H1 (cell line): ENCODE measurements around the gene ENAH. TPM values are rescaled to one million over a fixed set of nuclear protein-coding genes. Genes with fewer than 3 reads are reported as not detected.
A peak's percentile ranks its signal among the peaks of the same experiment; 100 is the strongest.

Source experiments
- CTCF ChIA-PET: fragments of 300-600 bp; sonication (Branson Sonifier 250); formaldehyde crosslinking; loops from one replicate; lab custom pipeline; 2021; ENCODE audit not compliant: partially characterized antibody; lab: Charles Lee
- POLR2A ChIA-PET: fragments of 300-600 bp; sonication (Branson Sonifier 250); formaldehyde crosslinking; loops from one replicate; lab custom pipeline; 2021; ENCODE audit warnings: inconsistent platforms; ENCODE audit not compliant: partially characterized antibody; lab: Charles Lee
- DNase-seq, 2 experiments: peaks; one replicate each; pipeline versions ENCODE4 v3.0.0 to v3.0.0-alpha.2; 2010 to 2022; ENCODE audit warnings: low spot score in 2 of 2, low read depth in 1 of 2, mixed read lengths in 1 of 2
- FAIRE-seq: peaks from 2 replicates; lab custom pipeline; 2011; peaks lifted over from hg19 to GRCh38; lab: Jason Lieb, UNC
- H2AFZ ChIP-seq: 2 replicates; pipeline ENCODE4 v1.8.1; 2012; ENCODE audit warnings: low read length, inconsistent platforms
- H2AK5ac ChIP-seq: 2 replicates; pipeline ENCODE4 v1.6.1; 2013; ENCODE audit warnings: low read depth, low read length
- H2BK120ac ChIP-seq: replicated peaks from 2 replicates; pipeline ENCODE3; 2013; ENCODE audit warnings: low read depth, low read length, inconsistent platforms
- H2BK12ac ChIP-seq: 2 replicates; pipeline ENCODE4 v1.6.1; 2013; ENCODE audit warnings: low read depth, low read length
- H2BK15ac ChIP-seq: 2 replicates; pipeline ENCODE4 v1.6.1; 2013; ENCODE audit warnings: low read length
- H2BK20ac ChIP-seq: 2 replicates; pipeline ENCODE4 v1.6.1; 2013; ENCODE audit warnings: low read length
- H2BK5ac ChIP-seq: 2 replicates; pipeline ENCODE4 v1.6.1; 2013; ENCODE audit warnings: low read depth, low read length
- H3K14ac ChIP-seq: 2 replicates; pipeline ENCODE4 v1.6.1; 2013; ENCODE audit warnings: inconsistent platforms; ENCODE audit not compliant: insufficient read length
- H3K18ac ChIP-seq: 2 replicates; pipeline ENCODE4 v1.6.1; 2013; ENCODE audit warnings: low read length; ENCODE audit errors: extremely low read depth
- H3K23ac ChIP-seq: 2 replicates; pipeline ENCODE4 v1.6.1; 2013; ENCODE audit warnings: inconsistent platforms; ENCODE audit not compliant: insufficient read length
- H3K23me2 ChIP-seq: 2 replicates; pipeline ENCODE4 v1.6.1; 2013; ENCODE audit warnings: low read depth, low read length
- H3K27ac ChIP-seq: 2 replicates; pipeline ENCODE4 v1.6.1; 2011; ENCODE audit warnings: low read depth, low read length, inconsistent platforms
- H3K27me3 ChIP-seq, 4 experiments: replicated peaks in 1 of 4; 1 replicate in 1 of 4; 2 replicates in 3 of 4; pipeline versions ENCODE4 v1.6.1 to v1.8.1; 2011 to 2013; ENCODE audit warnings: low read length in 3 of 4, mild to moderate bottlenecking in 3 of 4, inconsistent platforms in 2 of 4, mixed read lengths in 2 of 4, moderate library complexity in 1 of 4; ENCODE audit not compliant: control insufficient read depth in 3 of 4, insufficient read depth in 3 of 4; ENCODE audit errors: extremely low read depth in 1 of 4
- H3K36me3 ChIP-seq, 4 experiments: 2 replicates each; pipeline versions ENCODE4 v1.6.1 to v1.8.1; 2011 to 2013; ENCODE audit warnings: mild to moderate bottlenecking in 4 of 4, low read length in 3 of 4, moderate library complexity in 2 of 4, control low read depth in 1 of 4, inconsistent platforms in 1 of 4; ENCODE audit not compliant: insufficient read depth in 4 of 4, control insufficient read depth in 2 of 4
- H3K4ac ChIP-seq: replicated peaks from 2 replicates; pipeline ENCODE3; 2013; ENCODE audit warnings: low read length, low read depth, mixed read lengths, inconsistent platforms; ENCODE audit not compliant: insufficient read length
- H3K4me1 ChIP-seq, 4 experiments: replicated peaks in 1 of 4; 1 replicate in 1 of 4; 2 replicates in 3 of 4; pipeline versions ENCODE4 v1.6.1 to v1.8.1; 2011 to 2013; ENCODE audit warnings: low read length in 3 of 4, inconsistent platforms in 2 of 4, mixed read lengths in 1 of 4; ENCODE audit not compliant: insufficient read depth in 4 of 4, control insufficient read depth in 3 of 4
- H3K4me2 ChIP-seq, 2 experiments: 2 replicates each; pipeline versions ENCODE4 v1.6.1 to v1.8.1; 2011 to 2013; ENCODE audit warnings: low read depth in 2 of 2, low read length in 2 of 2, control low read depth in 1 of 2, inconsistent platforms in 1 of 2, mild to moderate bottlenecking in 1 of 2; ENCODE audit not compliant: insufficient read depth in 1 of 2
- H3K4me3 ChIP-seq, 4 experiments: fragments of 200-600, 300-600 bp in 1 of 4; sonication (generic), shearing (Covaris generic), sonication (Bioruptor Twin) in 1 of 4; 2 replicates each; pipeline versions ENCODE4 v1.5.1 to v1.8.1; 2011 to 2016; ENCODE audit warnings: low read length in 4 of 4, low read depth in 3 of 4, control low read depth in 2 of 4, inconsistent platforms in 2 of 4, mild to moderate bottlenecking in 2 of 4, mixed read lengths in 1 of 4, moderate library complexity in 1 of 4; ENCODE audit not compliant: insufficient read depth in 2 of 4; ENCODE audit errors: extremely low read depth in 1 of 4
- H3K56ac ChIP-seq: replicated peaks from 2 replicates; pipeline ENCODE3; 2013; ENCODE audit warnings: low read depth, mild to moderate bottlenecking, mixed read lengths, low read length, inconsistent platforms; ENCODE audit not compliant: insufficient read length
- H3K79me1 ChIP-seq: 2 replicates; pipeline ENCODE4 v1.6.1; 2013; ENCODE audit warnings: low read depth, low read length, control low read depth
- H3K79me2 ChIP-seq, 2 experiments: 2 replicates each; pipeline versions ENCODE4 v1.6.1 to v1.8.1; 2012 to 2013; ENCODE audit warnings: low read length in 2 of 2, mild to moderate bottlenecking in 2 of 2, inconsistent platforms in 1 of 2; ENCODE audit not compliant: insufficient read depth in 2 of 2, control insufficient read depth in 1 of 2
- H3K9ac ChIP-seq, 4 experiments: replicated peaks in 1 of 4; 1 replicate in 1 of 4; 2 replicates in 3 of 4; pipeline versions ENCODE4 v1.6.1 to v1.8.1; 2011 to 2013; ENCODE audit warnings: low read depth in 3 of 4, low read length in 3 of 4, control low read depth in 2 of 4, mild to moderate bottlenecking in 2 of 4, moderate library complexity in 2 of 4, inconsistent platforms in 1 of 4; ENCODE audit errors: extremely low read depth in 1 of 4
- H3K9me3 ChIP-seq, 2 experiments: 2 replicates each; pipeline versions ENCODE4 v1.6.1 to v1.8.1; 2012 to 2013; ENCODE audit warnings: mild to moderate bottlenecking in 2 of 2, moderate library complexity in 2 of 2, control low read depth in 1 of 2, inconsistent platforms in 1 of 2, low read depth in 1 of 2, low read length in 1 of 2, mixed read lengths in 1 of 2; ENCODE audit not compliant: insufficient read depth in 2 of 2
- H4K20me1 ChIP-seq, 2 experiments: replicated peaks in 1 of 2; 2 replicates each; pipeline versions ENCODE3 to v1.8.1; 2011 to 2013; ENCODE audit warnings: inconsistent platforms in 2 of 2, low read length in 2 of 2, mild to moderate bottlenecking in 1 of 2; ENCODE audit not compliant: insufficient read depth in 2 of 2, control insufficient read depth in 1 of 2
- H4K5ac ChIP-seq: 2 replicates; pipeline ENCODE4 v1.6.1; 2013; ENCODE audit warnings: low read length, low read depth, mixed read lengths, inconsistent platforms; ENCODE audit not compliant: insufficient read length
- H4K8ac ChIP-seq: 2 replicates; pipeline ENCODE4 v1.8.0; 2013; ENCODE audit warnings: mild to moderate bottlenecking, moderate library complexity, low read length, inconsistent platforms; ENCODE audit not compliant: insufficient read depth; ENCODE audit errors: extremely low read depth
- H4K91ac ChIP-seq: replicated peaks from 2 replicates; pipeline ENCODE3; 2013; ENCODE audit warnings: low read length, mixed read lengths, inconsistent platforms; ENCODE audit not compliant: insufficient read length
- CBX8 ChIP-seq: fragments of 300-800, 300-1000 bp; sonication (generic); IDR thresholded peaks from 2 replicates; pipeline ENCODE4 v1.7.1; 2016; ENCODE audit warnings: low read depth, low read length, borderline replicate concordance
- HDAC2 ChIP-seq, 2 experiments: fragments of 300-600 bp in 1 of 2; sonication (generic) in 1 of 2; IDR thresholded peaks; 2 replicates each; pipeline ENCODE4 v1.6.1; 2011 to 2012; ENCODE audit warnings: low read depth in 2 of 2, low read length in 2 of 2, mild to moderate bottlenecking in 2 of 2, moderate library complexity in 2 of 2, borderline replicate concordance in 1 of 2, inconsistent platforms in 1 of 2
- SIN3A ChIP-seq, 2 experiments: IDR thresholded peaks in 1 of 2; conservative IDR thresholded peaks in 1 of 2; 2 replicates each; pipeline ENCODE4 v1.6.1; 2011 to 2012; ENCODE audit warnings: low read length in 2 of 2, improper control_type of control experiment in 1 of 2, low read depth in 1 of 2, mild to moderate bottlenecking in 1 of 2
- SP4 ChIP-seq: IDR thresholded peaks from 2 replicates; pipeline ENCODE4 v1.6.1; 2012; ENCODE audit warnings: low read length, inconsistent platforms
- SUZ12 ChIP-seq: fragments of 200-600 bp; sonication (generic); IDR thresholded peaks from 2 replicates; pipeline ENCODE4 v1.6.1; 2012; ENCODE audit warnings: mild to moderate bottlenecking, inconsistent platforms, low read length, moderate library complexity, mixed read lengths
- TAF7 ChIP-seq: optimal IDR thresholded peaks from 2 replicates; pipeline ENCODE3; 2011; ENCODE audit warnings: low read depth, mild to moderate bottlenecking, inconsistent platforms, low read length, moderate library complexity, borderline replicate concordance
- ZNF274 ChIP-seq: IDR thresholded peaks from 2 replicates; pipeline ENCODE4 v1.7.0; 2012; ENCODE audit warnings: low read length, borderline replicate concordance; ENCODE audit errors: extremely low read depth
- WGBS, 2 experiments: shearing (Covaris generic) in 1 of 2; methylation state at CpG; one replicate each; pipeline versions ENCODE4 v1.1.6 to v1.1.7; 2013 to 2015; ENCODE audit warnings: low lambda C conversion rate in 2 of 2, mixed read lengths in 2 of 2, inconsistent platforms in 1 of 2, low coverage in 1 of 2, missing lambda C conversion rate in 1 of 2; ENCODE audit not compliant: insufficient replicate concordance in 2 of 2, insufficient coverage in 1 of 2, insufficient read length in 1 of 2; ENCODE audit errors: extremely low coverage in 1 of 2, missing lambda C conversion rate in 1 of 2; 5-methylcytosine and 5-hydroxymethylcytosine counted together
- polyA plus RNA-seq, 7 experiments: library from polyadenylated mRNA; depleted of rRNA in 3 of 7; stranded (reverse) in 5 of 7; unstranded in 2 of 7; fragments of >200 nt in 5 of 7; fragments of 200-250 nt in 2 of 7; gene quantifications; 1 replicate in 5 of 7; 2 replicates in 1 of 7; 4 replicates in 1 of 7; pipeline versions ENCODE4 v1.2.1 to v1.2.3, GENCODE V29; 2011 to 2013; ENCODE audit warnings: missing spikeins in 2 of 7, mixed read lengths in 2 of 7
- total RNA-seq: library from RNA; stranded (reverse); fragmentation: NEBNext Ultra II Directional; extraction: Animal tissue kit (Norgen Biotek cat#: 25700); gene quantifications from 2 replicates; pipeline ENCODE4 v1.2.1, GENCODE V29; 2021
- TF ChIP-seq, protein P1 (sequence below): IDR thresholded peaks from 2 replicates; pipeline ENCODE4 v1.6.1; 2012; ENCODE audit warnings: low read length, inconsistent platforms

The ENAH gene
- total and polyA plus RNA-seq, 2 of the 8 experiments (the other 6 are each of a cell fraction or from before 2014, with no cell fraction given) = 39.1 to 335 TPM

DNA sequence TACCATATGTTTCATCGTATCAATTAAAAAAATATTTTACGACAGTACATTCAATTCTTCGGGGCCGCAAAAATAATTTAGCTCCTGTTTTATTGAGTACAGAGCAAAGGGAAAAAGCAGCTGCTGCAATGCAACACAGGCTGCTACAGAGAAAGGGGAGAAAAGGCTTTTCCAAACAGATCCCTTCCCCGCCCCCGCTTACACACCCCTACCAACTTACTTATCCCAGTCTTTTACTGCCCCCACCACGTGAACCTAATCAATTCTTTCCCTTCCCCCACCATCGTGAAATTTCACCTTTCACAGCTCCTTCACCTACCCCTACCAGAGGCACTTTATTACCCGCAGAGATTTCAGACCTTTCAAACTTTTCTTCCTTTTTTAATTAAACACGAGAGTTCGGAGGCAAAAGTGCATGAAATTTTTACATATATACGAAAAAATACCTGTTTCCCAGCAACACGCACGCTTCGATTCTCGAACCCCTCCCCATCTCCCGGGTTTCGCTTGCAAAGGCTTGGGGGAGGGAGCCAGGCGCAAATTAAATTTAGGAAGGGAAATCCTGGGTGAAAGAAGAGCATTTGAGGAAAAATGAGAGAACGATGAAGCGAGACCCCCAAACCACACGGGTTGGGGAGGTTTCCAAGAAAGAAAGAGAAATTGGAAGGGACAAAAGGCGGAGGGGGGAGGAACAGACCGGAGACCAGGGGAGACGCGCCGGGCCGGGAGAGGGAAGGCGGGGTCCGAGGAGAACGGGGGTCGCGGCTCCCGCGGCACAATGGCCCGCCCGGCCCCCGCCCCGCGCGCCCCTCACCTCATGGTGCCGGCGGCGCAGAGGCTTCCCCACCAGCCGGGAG, 823 bp downstream of the ENAH start:
- Histone ChIP-seq H4K5ac (peak overlapping the region; percentile 88), H3K18ac (peak overlapping the region; percentile 91), H3K4me2 (peak overlapping the region; percentile 56 to 65), H3K56ac (peak overlapping the region; percentile 93), H4K20me1 (peaks cover 3 to 12% of the 10 kb centered on the region in 2 experiments), H2BK120ac (peak overlapping the region; percentile 86), H3K27ac (peak overlapping the region; percentile 83), H3K27me3 (no peaks in the 10 kb centered on the region), H3K4me1 (peaks cover 0 to 3% (median 0%) of the 10 kb centered on the region in 4 experiments; a peak in 2 of 7 replicates), H2BK20ac (no peak overlapping the region), H4K91ac (peak overlapping the region; percentile 76), H3K14ac (peak overlapping the region; percentile 82), H4K8ac (peak overlapping the region; percentile 90), H3K4ac (peak overlapping the region; percentile 79), H2AK5ac (no peak overlapping the region), H2AFZ (no peak overlapping the region), H3K4me3 (peak overlapping the region; percentile 94 to 100 (median 96)), H3K23ac (no peak overlapping the region), H3K23me2 (no peaks in the 10 kb centered on the region; the same call in 1 of the 2 replicates), H2BK12ac (no peak overlapping the region), H3K36me3 (no peaks in the 10 kb centered on the region; a peak in 1 of 8 replicates), H3K79me2 (peaks cover 43 to 53% of the 10 kb centered on the region in 2 experiments), H2BK5ac (peak overlapping the region; percentile 89), H2BK15ac (no peak overlapping the region), H3K9me3 (no peaks in the 10 kb centered on the region), H3K9ac (peak overlapping the region; percentile 88 to 98 (median 93)), H3K79me1 (no peaks in the 10 kb centered on the region)
- POLR2A ChIA-PET = interaction anchor here (0.6 to 4.4 kb wide), 33 partner anchors 9 to 346 kb away, joined by 3 to 22 read pairs (median 4); partner anchors contain the start of genes SRP9 and TMEM63A
- FAIRE-seq (no peak), DNase-seq (peak in 1 of 2 experiments; percentile 44)
- WGBS, 2 experiments = 0% methylated on average over 23 of the region's 45 CpGs; no CpG with 5 or more reads in 1 of the 2 experiments
- CTCF ChIA-PET = interaction anchor here (0.8 to 1.6 kb wide), 4 partner anchors 8 to 127 kb away, joined by 3 to 5 read pairs (median 3); no protein-coding TSS in a partner anchor
- TF ChIP-seq CBX8 (no peak), ZNF274 (no peak), TAF7 (no peak), HDAC2 (IDR thresholded peaks at IDR 0.05; ENCODE audit: borderline replicate concordance in 1 of 2, low read depth in 2 of 2, low read length in 2 of 2) (peak in 1 of 2 experiments; percentile 54; a peak in 1 of 4 replicates), SUZ12 (no peak), SP4 (0 out of 2 replicates have a peak, but pooled peaks have one; percentile 36), SIN3A (conservative IDR thresholded peaks at IDR 0.05 in 1 of 2, IDR thresholded peaks at IDR 0.05 in 1 of 2; ENCODE audit: low read depth in 1 of 2, low read length in 2 of 2) (peak; percentile 56 to 59; a peak in 2 of 4 replicates)
- TF ChIP-seq, protein P1, sequence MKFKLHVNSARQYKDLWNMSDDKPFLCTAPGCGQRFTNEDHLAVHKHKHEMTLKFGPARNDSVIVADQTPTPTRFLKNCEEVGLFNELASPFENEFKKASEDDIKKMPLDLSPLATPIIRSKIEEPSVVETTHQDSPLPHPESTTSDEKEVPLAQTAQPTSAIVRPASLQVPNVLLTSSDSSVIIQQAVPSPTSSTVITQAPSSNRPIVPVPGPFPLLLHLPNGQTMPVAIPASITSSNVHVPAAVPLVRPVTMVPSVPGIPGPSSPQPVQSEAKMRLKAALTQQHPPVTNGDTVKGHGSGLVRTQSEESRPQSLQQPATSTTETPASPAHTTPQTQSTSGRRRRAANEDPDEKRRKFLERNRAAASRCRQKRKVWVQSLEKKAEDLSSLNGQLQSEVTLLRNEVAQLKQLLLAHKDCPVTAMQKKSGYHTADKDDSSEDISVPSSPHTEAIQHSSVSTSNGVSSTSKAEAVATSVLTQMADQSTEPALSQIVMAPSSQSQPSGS = no peak
